GM23248 (cell line): ENCODE data around the gene SCAPER.

Experiments used
- EZH2 ChIP-seq: fragments of 200-600 bp; sonication (generic); IDR thresholded peaks from 2 replicates; pipeline ENCODE4 v1.6.1; 2018; ENCODE audit warnings: antibody characterized with exemption, mild to moderate bottlenecking; ENCODE audit not compliant: insufficient read depth, poor library complexity, severe bottlenecking
- EZH2phosphoT487 ChIP-seq: fragments of 200-600 bp; sonication (generic); IDR thresholded peaks from 2 replicates; pipeline ENCODE4 v1.6.1; 2018; ENCODE audit warnings: antibody characterized with exemption, moderate library complexity, mild to moderate bottlenecking, low read depth; ENCODE audit not compliant: insufficient read depth

- TF ChIP-seq EZH2 = no peak
- TF ChIP-seq EZH2phosphoT487 = no peak
Measured at GRCh38 chr15:76904461-76905012, 603 bp downstream of the SCAPER start.
